D721Med (cell line): ENCODE measurements around the gene HDHD5.
A peak's percentile ranks its signal among the peaks of the same experiment; 100 is the strongest.

Experiments used
- DNase-seq: peaks from one replicate; pipeline ENCODE4 v3.0.0; 2011; ENCODE audit warnings: low spot score; ENCODE audit not compliant: insufficient read length
- FAIRE-seq: peaks from 2 replicates; lab custom pipeline; 2011; peaks lifted over from hg19 to GRCh38; lab: Jason Lieb, UNC
- TF ChIP-seq, protein P1 (sequence below): IDR thresholded peaks from 2 replicates; pipeline ENCODE4 v1.5.1; 2012; ENCODE audit warnings: mild to moderate bottlenecking, control low read depth; ENCODE audit not compliant: insufficient read depth; ENCODE audit errors: missing control alignments

HDHD5 gene

GRCh38 chr22:17100621-17101020 lies 58.5 kb downstream of the HDHD5 start:
- DNase-seq (no peak), FAIRE-seq (no peak)
- TF ChIP-seq, protein P1, sequence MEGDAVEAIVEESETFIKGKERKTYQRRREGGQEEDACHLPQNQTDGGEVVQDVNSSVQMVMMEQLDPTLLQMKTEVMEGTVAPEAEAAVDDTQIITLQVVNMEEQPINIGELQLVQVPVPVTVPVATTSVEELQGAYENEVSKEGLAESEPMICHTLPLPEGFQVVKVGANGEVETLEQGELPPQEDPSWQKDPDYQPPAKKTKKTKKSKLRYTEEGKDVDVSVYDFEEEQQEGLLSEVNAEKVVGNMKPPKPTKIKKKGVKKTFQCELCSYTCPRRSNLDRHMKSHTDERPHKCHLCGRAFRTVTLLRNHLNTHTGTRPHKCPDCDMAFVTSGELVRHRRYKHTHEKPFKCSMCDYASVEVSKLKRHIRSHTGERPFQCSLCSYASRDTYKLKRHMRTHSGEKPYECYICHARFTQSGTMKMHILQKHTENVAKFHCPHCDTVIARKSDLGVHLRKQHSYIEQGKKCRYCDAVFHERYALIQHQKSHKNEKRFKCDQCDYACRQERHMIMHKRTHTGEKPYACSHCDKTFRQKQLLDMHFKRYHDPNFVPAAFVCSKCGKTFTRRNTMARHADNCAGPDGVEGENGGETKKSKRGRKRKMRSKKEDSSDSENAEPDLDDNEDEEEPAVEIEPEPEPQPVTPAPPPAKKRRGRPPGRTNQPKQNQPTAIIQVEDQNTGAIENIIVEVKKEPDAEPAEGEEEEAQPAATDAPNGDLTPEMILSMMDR: no peak

GRCh38 chr22:17098379-17098819 lies 60.7 kb downstream of the HDHD5 start:
- TF ChIP-seq, protein P1: no peak
- no peak for FAIRE-seq
- DNase-seq: no peak

GRCh38 chr22:17097701-17098100 lies 61.4 kb downstream of the HDHD5 start:
- TF ChIP-seq, protein P1: no peak
- no peak for DNase-seq
- no peak for FAIRE-seq

- FAIRE-seq (no peak), DNase-seq (no peak)
- TF ChIP-seq, protein P1: no peak
Observed at GRCh38 chr22:17097062-17097461, 62.0 kb downstream of the HDHD5 start.

DNA sequence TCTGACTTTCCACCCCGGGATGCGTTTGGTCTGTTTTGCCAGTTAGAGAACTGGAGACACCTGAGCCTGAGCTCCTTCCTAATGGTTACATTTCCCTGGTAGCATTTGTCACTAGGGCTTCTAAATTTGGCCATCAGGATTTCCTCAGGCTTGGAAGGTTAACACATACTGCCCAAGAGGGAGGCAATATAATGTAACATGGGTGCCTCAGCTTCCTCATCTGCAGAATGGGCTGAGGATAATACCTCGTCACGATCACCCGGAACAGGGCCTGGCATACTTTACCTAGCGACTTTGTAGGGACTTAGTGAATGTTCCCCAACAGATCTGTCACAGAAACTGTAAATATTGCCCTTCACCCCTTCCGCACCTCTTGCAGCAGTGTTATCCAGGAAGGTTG lies 63.0 kb downstream of the HDHD5 start:
- TF ChIP-seq, protein P1: no peak
- no peak for DNase-seq
- FAIRE-seq: no peak

GRCh38 chr22:17095538-17095937 lies 63.5 kb downstream of the HDHD5 start:
- TF ChIP-seq, protein P1: peak; percentile 37
- FAIRE-seq (no peak), DNase-seq (no peak)

- TF ChIP-seq, protein P1: no peak
- DNase-seq (no peak), FAIRE-seq (no peak)
Observed at GRCh38 chr22:17093081-17093480, 66.0 kb downstream of the HDHD5 start.
